HepG2 (cell line): ENCODE results near the gene ZFHX3. TPM values are rescaled to one million over a fixed set of nuclear protein-coding genes. Genes with fewer than 3 reads are reported as not detected.
A peak's percentile ranks its signal among the peaks of the same experiment; 100 is the strongest.

Experiments
- ADNP ChIP-seq: sonication (generic); formaldehyde crosslinking; IDR thresholded peaks from 2 replicates; pipeline ENCODE4 v1.4.0; 2020; ENCODE audit warnings: missing genetic modification reagents
- CREM ChIP-seq, 2 experiments: sonication (generic) in 1 of 2; formaldehyde crosslinking in 1 of 2; IDR thresholded peaks; 2 replicates each; pipeline versions ENCODE4 v1.4.0 to v1.6.1; 2016 to 2020; ENCODE audit warnings: antibody characterized with exemption in 1 of 2, mild to moderate bottlenecking in 1 of 2, missing genetic modification reagents in 1 of 2
- ELF4 ChIP-seq: sonication (generic); formaldehyde crosslinking; IDR thresholded peaks from 2 replicates; pipeline ENCODE4 v1.5.0; 2020; ENCODE audit warnings: missing genetic modification reagents, mild to moderate bottlenecking, moderate library complexity, borderline replicate concordance
- ISX ChIP-seq: sonication (generic); formaldehyde crosslinking; conservative IDR thresholded peaks from 2 replicates; pipeline ENCODE4 v1.5.0; 2020; ENCODE audit warnings: missing genetic modification reagents
- MTERF4 ChIP-seq: sonication (generic); formaldehyde crosslinking; IDR thresholded peaks from 2 replicates; pipeline ENCODE4 v1.8.0; 2023; ENCODE audit warnings: mild to moderate bottlenecking, missing genetic modification reagents
- MXI1 ChIP-seq: IDR thresholded peaks from 3 replicates; pipeline ENCODE4 v1.6.1; 2012; ENCODE audit warnings: low read depth, low read length, inconsistent platforms, borderline replicate concordance
- NFE2 ChIP-seq: sonication (generic); formaldehyde crosslinking; IDR thresholded peaks from 2 replicates; pipeline ENCODE4 v1.4.0; 2020; ENCODE audit warnings: missing genetic modification reagents
- NONO ChIP-seq, 2 experiments: fragments of 450-650 bp in 1 of 2; sonication (generic) in 1 of 2; formaldehyde crosslinking in 1 of 2; IDR thresholded peaks in 1 of 2; conservative IDR thresholded peaks in 1 of 2; 2 replicates each; pipeline versions ENCODE4 v1.6.1 to v1.8.0; 2017 to 2022; ENCODE audit warnings: mild to moderate bottlenecking in 1 of 2, missing genetic modification reagents in 1 of 2, moderate library complexity in 1 of 2
- ZNF30 ChIP-seq: sonication (generic); formaldehyde crosslinking; IDR thresholded peaks from 2 replicates; pipeline ENCODE4 v1.5.0; 2020; ENCODE audit warnings: mild to moderate bottlenecking, missing genetic modification reagents
- ZNF615 ChIP-seq: sonication (generic); formaldehyde crosslinking; IDR thresholded peaks from 2 replicates; pipeline ENCODE4 v1.5.0; 2020; ENCODE audit warnings: mild to moderate bottlenecking, missing genetic modification reagents, borderline replicate concordance
- polyA plus RNA-seq, 8 experiments: library from polyadenylated mRNA; depleted of rRNA in 3 of 8; stranded (reverse) in 7 of 8; unstranded in 1 of 8; fragments of >200 nt; fragmentation: Illumina TruSeq in 4 of 8; extraction: Trizol in 4 of 8; gene quantifications; 2 replicates each; pipeline versions ENCODE4 v1.2.1 to v1.2.3, GENCODE V29; 2011 to 2016; ENCODE audit warnings: low read depth in 4 of 8, missing spikeins in 1 of 8, mixed read lengths in 1 of 8; ENCODE audit not compliant: insufficient read depth in 1 of 8
- total RNA-seq, 5 experiments: library from RNA; depleted of rRNA; stranded (reverse); fragments of >200 nt; fragmentation: Illumina TruSeq; extraction: Trizol; gene quantifications; 2 replicates each; pipeline ENCODE4 v1.2.3, GENCODE V29; 2016; ENCODE audit warnings: low read depth in 1 of 5
- TF ChIP-seq, protein P1 (sequence below), 2 experiments: fragments of 450-650 bp in 1 of 2; sonication (generic) in 1 of 2; formaldehyde crosslinking in 1 of 2; IDR thresholded peaks; 2 replicates each; pipeline versions ENCODE4 v1.6.1 to v1.8.0; 2016 to 2022; ENCODE audit warnings: antibody characterized with exemption in 1 of 2, mild to moderate bottlenecking in 1 of 2, missing genetic modification reagents in 1 of 2
- TF ChIP-seq, protein P2 (sequence below): sonication (generic); formaldehyde crosslinking; conservative IDR thresholded peaks from 2 replicates; pipeline ENCODE4 v1.8.1; 2023; ENCODE audit warnings: missing genetic modification reagents

The ZFHX3 gene
- total and polyA plus RNA-seq, 2 of the 13 experiments (the other 11 are each of a cell fraction or from before 2014, with no cell fraction given): 5.0 to 6.0 TPM

DNA sequence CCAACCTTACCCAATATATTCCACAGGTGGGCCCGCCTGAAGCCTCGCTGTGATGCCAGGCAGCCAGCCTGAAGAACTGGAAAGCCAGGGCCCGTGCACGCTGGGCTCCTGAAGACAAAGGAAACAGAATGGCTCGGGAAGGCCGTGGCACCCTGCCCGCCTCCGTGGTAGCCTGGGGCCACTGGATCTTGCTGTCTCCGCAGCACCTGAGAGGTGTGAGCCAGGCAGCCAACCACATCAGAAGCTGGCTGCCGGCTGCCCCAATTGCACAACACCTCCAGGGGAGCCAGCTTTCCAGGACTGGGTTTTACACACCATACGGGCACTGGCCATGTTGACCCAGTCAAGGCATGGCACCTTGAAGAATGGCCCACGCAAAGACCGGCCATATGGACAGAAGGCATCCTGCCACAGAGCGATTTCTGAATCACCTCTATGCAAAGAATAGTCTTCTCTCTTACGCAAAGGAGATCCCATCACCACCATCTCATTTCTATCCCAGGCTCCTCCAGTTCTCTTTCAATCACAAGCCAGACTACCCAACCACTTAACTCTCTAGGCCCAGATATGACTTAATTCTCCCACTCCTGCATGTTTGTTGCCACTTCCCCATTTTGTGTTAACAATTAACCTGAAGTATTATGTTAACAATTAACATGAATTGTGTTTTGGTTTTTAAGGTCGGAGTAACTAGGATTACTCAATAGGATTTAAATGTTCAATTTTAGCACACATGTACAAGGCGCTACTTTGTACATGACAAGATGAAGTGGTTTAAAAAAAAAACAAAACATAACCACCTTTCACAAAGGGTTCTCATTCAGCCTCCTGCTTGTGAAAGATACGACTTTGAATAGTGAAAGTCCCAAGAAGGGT lies 32.1 kb downstream of the ZFHX3 start (continued):
- TF ChIP-seq, protein P1, sequence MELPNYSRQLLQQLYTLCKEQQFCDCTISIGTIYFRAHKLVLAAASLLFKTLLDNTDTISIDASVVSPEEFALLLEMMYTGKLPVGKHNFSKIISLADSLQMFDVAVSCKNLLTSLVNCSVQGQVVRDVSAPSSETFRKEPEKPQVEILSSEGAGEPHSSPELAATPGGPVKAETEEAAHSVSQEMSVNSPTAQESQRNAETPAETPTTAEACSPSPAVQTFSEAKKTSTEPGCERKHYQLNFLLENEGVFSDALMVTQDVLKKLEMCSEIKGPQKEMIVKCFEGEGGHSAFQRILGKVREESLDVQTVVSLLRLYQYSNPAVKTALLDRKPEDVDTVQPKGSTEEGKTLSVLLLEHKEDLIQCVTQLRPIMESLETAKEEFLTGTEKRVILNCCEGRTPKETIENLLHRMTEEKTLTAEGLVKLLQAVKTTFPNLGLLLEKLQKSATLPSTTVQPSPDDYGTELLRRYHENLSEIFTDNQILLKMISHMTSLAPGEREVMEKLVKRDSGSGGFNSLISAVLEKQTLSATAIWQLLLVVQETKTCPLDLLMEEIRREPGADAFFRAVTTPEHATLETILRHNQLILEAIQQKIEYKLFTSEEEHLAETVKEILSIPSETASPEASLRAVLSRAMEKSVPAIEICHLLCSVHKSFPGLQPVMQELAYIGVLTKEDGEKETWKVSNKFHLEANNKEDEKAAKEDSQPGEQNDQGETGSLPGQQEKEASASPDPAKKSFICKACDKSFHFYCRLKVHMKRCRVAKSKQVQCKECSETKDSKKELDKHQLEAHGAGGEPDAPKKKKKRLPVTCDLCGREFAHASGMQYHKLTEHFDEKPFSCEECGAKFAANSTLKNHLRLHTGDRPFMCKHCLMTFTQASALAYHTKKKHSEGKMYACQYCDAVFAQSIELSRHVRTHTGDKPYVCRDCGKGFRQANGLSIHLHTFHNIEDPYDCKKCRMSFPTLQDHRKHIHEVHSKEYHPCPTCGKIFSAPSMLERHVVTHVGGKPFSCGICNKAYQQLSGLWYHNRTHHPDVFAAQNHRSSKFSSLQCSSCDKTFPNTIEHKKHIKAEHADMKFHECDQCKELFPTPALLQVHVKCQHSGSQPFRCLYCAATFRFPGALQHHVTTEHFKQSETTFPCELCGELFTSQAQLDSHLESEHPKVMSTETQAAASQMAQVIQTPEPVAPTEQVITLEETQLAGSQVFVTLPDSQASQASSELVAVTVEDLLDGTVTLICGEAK (IDR thresholded peaks at IDR 0.05): no peak
- TF ChIP-seq, protein P1 (CRISPR knock-in tag; IDR thresholded peaks at IDR 0.05): no peak
- TF ChIP-seq NFE2: no peak
- no peak for TF ChIP-seq ZNF615 (CRISPR knock-in tag)
- TF ChIP-seq ADNP (CRISPR knock-in tag): no peak
- TF ChIP-seq ISX (CRISPR knock-in tag): no peak
- no peak for TF ChIP-seq ZNF30
- TF ChIP-seq, protein P2, sequence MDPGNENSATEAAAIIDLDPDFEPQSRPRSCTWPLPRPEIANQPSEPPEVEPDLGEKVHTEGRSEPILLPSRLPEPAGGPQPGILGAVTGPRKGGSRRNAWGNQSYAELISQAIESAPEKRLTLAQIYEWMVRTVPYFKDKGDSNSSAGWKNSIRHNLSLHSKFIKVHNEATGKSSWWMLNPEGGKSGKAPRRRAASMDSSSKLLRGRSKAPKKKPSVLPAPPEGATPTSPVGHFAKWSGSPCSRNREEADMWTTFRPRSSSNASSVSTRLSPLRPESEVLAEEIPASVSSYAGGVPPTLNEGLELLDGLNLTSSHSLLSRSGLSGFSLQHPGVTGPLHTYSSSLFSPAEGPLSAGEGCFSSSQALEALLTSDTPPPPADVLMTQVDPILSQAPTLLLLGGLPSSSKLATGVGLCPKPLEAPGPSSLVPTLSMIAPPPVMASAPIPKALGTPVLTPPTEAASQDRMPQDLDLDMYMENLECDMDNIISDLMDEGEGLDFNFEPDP (CRISPR knock-in tag): no peak
- TF ChIP-seq MTERF4 (CRISPR knock-in tag): no peak
- peak; percentile 49; the same call in 1 of the 2 replicates for TF ChIP-seq CREM (IDR thresholded peaks at IDR 0.05)
- no peak for TF ChIP-seq CREM (CRISPR knock-in tag; IDR thresholded peaks at IDR 0.05)
- no peak for TF ChIP-seq MXI1
- no peak for TF ChIP-seq NONO (IDR thresholded peaks at IDR 0.05)
- TF ChIP-seq NONO (CRISPR knock-in tag; conservative IDR thresholded peaks at IDR 0.05): no peak
- TF ChIP-seq ELF4: no peak
